Stimulated activated CD8-positive, alpha-beta memory T cell treated with anti-CD3 and anti-CD28 coated beads, Interleukin-7, amount 100 ng/mL, for 24 hours (primary cell): Measurements from ENCODE around the gene RGL3.
"Not testable (repeated sequence)": the region's sequence is repeated elsewhere in the genome, so short reads cannot be mapped to it uniquely, and the experiment has no call there.

Experiments used
- DNase-seq: peaks from one replicate; pipeline ENCODE4 v3.0.0-alpha.2; 2020; ENCODE audit warnings: low read depth

RGL3 gene

DNA sequence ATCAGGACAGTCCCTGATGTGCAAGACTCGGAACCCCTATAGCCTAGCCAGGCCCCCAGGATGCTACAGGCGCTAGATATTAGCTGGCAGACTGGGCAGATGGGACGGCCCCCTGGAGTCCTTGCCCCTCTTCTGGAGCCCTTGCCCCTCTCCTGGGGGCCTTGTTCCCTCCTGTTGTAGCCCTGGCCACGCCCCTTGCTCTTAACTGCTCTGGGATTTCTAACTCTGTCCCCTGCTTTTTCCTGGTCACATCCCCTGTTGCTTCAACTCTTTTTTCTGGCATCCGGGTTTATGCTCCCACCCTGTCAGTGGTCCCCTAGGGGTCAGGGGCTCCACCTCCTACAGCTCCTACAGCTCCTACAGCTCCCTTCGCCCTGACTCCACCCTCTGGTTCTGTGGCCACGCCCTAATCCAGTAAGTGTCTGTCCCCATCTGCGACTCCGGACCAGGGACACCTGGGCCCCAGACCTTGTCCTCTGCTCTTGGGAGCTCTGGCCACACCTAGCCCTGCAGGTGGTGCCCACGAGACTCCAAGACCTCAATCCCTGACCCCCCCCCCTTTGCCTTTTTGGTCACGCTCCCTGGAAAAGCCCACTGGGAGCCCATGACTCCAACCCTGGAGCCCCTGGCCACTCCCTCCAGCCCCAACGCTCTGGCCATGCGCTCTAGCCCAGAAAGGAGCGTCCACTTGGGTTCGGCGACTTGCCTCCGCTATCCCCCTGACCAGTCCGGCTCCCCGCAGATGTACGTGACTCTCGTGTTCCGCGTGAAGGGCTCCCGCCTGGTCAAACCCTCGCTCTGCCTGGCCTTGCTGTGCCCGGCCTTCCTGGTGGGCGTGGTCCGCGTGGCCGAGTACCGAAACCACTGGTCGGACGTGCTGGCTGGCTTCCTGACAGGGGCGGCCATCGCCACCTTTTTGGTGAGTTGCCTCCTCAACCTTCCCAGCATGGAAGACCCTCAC lies 57.1 kb downstream of the RGL3 start:
- no peak for DNase-seq

DNA sequence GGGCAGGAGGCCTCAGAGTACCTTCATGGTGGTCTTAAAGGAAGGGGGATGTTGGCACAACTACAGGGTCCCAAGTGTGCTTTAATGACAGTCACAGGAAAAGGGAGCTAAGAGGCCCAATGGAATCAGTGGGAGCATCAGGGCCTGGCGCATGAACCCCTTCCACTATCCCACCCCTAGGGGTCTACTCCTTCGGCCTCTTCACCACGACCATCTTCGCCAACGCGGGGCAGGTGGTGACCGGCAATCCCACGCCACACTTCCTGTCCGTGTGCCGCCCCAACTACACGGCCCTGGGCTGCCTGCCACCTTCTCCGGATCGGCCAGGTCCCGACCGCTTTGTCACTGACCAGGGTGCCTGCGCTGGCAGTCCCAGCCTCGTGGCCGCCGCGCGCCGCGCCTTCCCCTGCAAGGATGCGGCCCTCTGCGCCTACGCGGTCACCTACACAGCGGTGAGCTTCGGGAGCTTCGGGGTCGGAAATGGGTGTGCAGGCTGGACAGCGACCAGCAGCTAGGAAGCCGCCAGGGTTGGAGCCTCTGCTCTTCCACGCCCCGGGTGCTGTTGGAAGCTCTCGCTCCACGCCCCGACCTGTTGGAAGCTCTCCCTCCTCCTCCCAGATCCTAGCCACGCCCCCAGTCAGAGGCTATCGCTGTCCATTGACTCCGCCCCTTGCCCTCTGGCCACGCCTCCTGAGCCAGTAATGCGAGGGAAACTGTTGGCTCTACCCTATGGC lies 57.9 kb downstream of the RGL3 start:
- DNase-seq: no peak

DNA sequence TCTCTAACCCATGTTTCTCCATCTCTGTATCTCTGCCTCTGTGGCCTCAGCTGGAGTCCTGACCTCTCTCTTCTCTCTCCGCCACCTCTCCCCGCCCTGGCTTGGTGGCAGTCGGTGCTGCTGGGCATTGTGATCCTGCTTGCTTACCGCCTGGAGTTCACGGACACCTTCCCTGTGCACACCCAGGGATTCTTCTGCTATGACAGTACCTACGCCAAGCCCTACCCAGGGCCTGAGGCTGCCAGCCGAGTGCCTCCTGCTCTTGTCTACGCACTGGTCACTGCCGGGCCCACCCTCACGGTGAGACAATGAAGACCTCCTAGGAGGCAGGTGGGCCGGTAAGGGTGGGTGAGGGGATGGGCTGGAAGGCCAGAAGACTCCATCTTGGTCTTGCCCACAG lies 59.7 kb downstream of the RGL3 start:
- DNase-seq: no peak

DNA sequence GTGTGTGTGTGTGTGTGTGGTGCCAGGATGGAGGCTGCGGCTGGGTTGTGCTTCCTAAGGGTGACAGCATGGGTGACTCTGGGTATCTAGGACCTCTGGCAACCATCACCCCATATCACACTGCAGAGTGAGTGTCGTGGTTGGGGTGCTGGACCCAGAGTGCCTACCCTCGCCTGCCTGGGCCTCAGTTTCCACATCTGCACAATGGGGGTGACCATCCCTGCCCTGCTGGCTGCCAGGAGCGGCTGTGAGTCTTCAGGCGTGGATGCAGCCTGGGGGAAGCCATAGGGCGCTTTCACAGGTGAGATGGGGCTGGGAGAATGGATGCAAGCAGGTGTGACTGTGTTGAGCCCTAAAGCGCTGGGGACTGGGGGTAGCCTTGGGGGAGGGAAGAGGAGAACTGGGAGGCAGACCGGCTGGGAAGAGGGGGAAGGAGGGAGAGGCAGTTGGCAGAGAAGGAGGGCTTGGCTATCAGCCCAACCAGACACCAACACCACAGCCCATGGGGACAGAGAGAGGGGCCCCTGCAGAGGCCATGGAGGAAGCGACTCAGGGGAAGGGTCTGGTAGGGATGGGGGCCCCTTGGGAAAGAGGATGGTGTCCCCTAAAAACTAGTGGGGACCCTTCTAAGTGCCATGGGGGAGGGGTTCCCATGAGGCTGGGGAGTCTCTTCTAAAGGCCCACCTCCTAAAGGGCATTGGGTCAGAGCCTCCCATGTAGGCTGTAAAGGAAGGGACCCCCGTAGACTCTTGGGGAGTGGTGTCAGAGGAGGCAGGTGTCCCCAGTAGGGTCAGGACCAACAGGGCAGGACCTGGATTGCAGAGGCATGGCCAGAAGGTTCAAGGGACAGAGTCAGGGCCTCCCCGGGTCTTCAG lies 62.2 kb downstream of the RGL3 start:
- no peak for DNase-seq

DNA sequence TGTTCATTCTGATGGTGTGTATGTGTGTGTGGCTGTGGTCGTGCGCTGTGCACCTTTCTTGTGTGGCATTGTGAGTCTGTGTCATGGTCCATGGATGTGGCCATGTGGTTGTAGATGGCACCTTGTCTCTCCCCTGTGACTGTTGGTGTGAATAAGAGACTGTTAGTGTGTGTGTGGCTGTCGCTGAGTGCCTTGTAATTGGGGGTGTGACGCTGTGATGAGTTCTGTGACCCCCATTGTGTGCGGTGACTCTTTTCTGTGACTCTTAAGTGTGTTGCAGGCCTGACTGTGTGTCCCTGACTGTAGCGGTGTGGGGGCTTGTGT lies 63.1 kb downstream of the RGL3 start:
- no peak for DNase-seq

DNA sequence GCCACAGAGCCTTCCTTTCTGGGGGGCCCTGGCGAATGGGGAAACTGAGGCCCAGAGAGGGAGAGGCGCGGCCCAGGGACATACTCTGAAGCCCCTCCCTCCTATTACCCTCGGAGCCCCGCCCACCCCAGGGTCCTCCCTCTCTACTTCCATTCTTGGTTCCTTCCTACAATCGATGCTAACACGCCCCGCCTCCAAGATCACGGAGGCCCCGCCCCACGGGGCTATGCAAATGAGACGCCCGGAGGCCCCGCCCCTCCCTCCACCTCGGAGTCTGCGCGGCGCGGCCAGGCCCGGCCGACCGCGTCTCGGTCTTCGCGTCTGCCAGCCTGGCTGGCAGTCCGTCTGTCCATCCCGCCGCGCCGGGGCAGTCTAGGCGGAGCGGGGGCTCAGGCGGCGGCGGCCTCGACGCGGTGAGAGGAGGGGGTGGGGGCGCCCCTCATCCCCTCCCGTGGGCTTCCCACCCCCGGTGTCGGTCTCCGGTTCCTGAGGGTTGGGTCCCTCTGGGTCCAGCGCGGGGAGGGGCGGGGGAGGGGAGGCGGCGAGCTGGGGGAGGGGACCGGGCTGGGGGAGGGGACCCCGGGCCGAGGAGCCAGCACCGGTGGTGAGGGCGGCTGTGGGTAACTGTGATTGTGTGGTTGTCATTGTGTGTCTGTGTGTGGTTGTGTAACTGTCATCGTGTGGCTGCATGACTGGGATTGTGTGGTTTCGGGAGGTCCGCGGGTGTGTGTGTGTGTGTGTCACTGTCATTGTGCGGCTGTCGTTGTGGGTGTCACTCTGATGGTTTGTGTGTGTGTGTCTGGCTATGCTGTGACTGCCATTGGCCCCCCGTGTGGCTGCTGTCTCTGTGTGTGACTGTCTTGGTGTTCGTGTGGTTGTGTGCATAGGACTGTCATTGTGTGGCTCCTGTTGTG lies 63.7 kb downstream of the RGL3 start, which contains the start of gene PLPPR2:
Gene PLPPR2 (plus strand): TSS at position 273 of the 914 bp plus-strand sequence. CDS start 2,242 bp downstream, outside the sequence.
- DNase-seq: peak; percentile 66

DNA sequence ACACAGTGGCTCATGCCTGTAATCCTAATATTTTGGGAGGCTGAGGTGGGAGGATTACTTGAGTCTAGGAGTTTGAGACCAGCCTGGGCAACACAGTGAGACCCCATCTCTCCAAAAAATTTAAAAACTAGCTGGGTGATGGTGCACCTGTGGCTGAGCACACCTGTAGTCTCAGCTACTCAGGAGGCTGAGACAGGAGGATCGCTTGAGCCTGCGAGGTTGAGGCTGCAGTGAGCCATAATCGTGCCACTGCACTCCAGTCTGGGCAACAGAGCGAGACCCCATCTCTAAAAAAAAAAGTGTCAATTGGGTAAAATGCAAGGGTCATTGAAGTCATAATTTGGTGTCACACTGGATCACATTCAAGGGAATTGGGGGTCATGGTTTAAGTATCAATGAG lies 65.0 kb downstream of the RGL3 start:
- DNase-seq: not testable (repeated sequence)

DNA sequence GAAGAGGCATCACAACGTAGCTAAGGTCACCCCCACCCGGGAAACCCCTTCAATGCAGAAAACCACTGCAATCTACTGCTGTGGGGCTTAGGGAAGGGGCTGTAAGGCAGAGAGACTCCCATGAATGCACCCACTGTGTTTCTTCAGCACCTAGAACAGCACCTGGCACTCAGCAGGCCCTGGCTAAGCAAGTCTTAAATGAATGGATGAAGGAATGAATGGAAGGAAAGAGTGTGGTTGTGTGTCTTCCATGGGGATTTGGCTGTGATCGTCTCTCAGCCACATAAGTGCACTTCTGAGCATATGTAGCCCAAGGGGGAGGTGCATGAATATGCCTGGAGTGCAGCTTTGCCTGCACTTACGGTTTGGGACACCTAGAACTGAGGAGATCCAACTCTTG lies 69.9 kb downstream of the RGL3 start:
- DNase-seq: no peak

DNA sequence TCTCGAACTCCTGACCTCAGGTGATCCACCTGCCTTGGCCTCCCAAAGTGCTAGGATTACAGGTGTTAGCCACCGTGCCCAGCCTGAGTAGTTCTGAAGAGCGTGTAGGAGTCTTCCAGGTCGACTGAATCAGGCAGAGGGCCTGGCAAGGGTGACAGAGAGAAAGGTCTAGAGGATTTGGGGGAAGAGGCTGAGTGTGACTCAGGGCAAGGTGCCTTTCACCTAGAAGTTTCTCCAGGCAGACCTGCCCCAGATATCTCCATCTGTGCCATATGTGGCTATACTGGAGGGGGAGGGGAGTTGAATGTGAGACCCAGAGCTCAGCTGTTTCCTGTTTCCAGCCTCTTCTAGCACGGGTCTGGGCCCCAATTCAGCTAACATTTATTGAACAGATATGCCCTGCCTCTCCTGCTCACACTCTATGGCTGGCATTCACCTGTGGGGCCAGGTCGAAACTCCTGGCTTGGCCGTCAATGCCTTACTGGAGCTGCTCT lies 71.5 kb downstream of the RGL3 start:
- DNase-seq: no peak

DNA sequence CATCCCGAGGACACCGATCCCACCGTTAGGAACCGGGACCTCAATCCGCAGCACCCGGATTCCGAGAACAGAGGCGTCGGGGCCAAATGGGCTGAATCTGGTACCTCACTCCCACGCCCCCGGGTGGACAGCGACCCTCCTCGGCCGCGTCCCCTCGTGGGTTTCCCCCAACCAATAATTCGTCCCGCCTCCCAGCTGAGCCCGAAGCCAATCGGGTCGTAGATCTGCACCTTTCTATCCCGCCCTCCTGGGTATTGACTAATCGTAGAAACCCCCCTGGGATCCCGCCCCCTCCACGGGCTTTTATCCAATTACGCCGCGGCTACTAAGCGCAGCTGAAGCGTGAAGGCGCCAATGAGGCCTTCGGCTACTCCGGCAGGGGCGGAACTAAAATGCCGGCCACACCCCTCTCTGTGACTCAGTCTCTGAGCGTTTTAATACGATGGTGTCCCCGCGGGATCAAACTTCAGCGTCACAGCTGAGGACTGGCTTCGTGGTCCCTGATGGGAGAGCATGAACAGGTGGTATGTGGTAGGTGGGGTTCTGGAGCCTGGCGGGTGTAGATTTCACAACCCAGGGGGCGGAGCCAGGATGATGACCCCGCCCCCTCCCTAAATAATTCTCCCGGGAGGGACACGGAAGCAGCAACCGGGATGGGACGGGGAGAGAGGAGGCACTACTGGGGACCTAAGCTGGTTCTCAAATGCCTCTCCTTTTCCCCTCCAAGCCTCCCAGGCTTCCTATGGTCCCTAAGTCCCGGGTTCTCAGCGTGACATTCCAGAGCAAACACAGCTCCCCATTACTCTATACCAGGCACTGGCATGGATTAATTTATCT lies 72.8 kb downstream of the RGL3 start, which contains the start of the genes CCDC159 and TMEM205:
Gene CCDC159 (plus strand): TSS at position 416 of the 837 bp plus-strand sequence. CDS start 88 bp downstream, at position 504.
Gene TMEM205 (minus strand): TSS at position 165 of the 837 bp plus-strand sequence. CDS start 649 bp downstream, outside the sequence.
- peak; percentile 96 for DNase-seq

DNA sequence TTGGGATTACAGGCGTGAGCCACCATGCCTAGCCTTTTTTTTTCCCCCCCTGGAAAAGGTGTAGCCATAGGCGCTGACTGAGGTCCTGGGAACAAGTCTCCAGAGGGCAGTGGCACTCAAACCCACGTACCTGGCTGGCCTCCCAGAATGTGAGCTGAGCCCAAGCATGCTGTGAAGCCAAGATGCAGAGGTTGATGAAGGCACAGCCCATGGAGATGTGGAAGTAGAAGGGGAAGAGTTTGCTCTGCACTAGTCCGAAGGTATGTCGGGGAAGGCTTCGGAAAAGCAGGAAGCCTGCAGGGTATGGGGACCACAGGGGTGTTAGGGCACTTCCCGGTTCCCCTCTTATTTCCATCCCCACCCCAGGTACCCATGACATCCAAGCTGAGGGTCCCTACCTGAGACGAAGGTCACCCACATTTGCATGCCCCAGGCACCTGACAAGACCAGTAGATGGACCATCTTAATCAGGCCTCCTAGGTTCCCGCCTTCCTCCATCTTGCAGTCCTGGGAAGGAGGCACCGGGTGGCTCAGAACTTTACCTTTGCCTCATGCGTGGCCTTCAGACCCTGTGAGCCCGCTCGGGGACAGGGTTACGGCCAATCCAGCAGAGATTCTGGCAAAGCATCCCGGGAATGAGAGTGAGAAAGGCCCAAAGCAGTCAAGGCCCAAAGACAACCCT lies 73.9 kb downstream of the RGL3 start:
- DNase-seq: no peak
